PC-9 (cell line): Measurements from ENCODE around the gene FPR1.

Source experiments
- CTCF ChIP-seq: fragments of 200-600 bp; sonication (generic); conservative IDR thresholded peaks from 2 replicates; pipeline ENCODE4 v1.6.1; 2017; ENCODE audit warnings: mixed run types, antibody characterized with exemption, mild to moderate bottlenecking, moderate library complexity
- EZH2 ChIP-seq: fragments of 200-600 bp; sonication (generic); IDR thresholded peaks from 2 replicates; pipeline ENCODE4 v1.8.0; 2017; ENCODE audit warnings: antibody characterized with exemption, low read depth

- TF ChIP-seq EZH2 (no peak), CTCF (no peak)
Measured at GRCh38 chr19:51714848-51715247, 36.8 kb downstream of the FPR1 start.
